ENCODE measurements around the gene TBC1D8. TPM values are rescaled to one million over a fixed set of nuclear protein-coding genes. Genes with fewer than 3 reads are reported as not detected.
A peak's percentile ranks its signal among the peaks of the same experiment; 100 is the strongest.

The TBC1D8 gene
- total and polyA plus RNA-seq, 9 of the 15 experiments (the other 6 are each of a cell fraction or from before 2014, with no cell fraction given) = 0.36 to 1.3 (median 0.82) TPM

DNA sequence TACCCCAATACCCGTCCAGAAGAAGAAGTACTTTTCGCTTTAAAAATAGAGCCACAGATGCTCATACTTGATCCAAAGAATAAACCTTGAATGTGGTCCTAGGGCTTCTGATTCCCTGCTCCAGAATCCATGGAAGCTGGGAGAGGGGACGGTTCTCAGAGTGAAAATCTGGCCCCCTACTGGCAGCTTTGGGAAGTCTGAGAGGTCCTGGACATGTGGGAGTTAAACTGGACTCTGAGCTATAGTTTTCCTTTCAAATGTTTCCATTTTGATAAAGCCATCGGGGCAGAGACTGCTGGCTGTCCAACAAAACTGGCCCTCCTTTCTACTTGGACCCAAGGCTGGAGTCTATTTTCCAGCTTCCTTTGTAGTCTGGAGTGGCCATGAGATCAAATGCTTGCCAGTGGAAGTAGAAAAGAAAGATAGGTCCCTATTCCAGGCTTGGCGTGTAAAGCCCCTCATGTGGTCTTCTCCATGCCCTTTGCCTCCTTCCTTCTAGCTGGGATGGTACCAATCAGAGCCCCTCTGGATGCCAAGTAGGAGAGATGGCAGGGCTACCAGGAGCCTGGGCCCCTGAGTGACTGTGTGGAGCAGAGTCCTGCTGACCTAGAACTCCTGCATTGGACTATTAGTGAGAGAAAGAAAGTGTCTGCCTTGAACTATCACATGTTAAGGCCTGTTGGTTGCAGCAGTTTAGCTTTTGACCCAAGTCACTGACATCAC lies 37.7 kb upstream of the TBC1D8 start:
- Histone ChIP-seq H3K9ac (ENCODE audit: insufficient read depth in 1 of 2, low read depth in 2 of 2, low read length in 2 of 2) (no peak overlapping the region), H2AFZ (ENCODE audit: low read depth, low read length) (no peak overlapping the region), H3K4me2 (ENCODE audit: insufficient read depth, low read length) (no peak overlapping the region), H3K9me1 (ENCODE audit: control insufficient read depth, insufficient read depth, low read length) (no peaks in the 10 kb centered on the region), H3K27ac (ENCODE audit: extremely low read depth, low read depth, low read length) (no peak overlapping the region), H3K9me3 (replicated peaks; ENCODE audit: control insufficient read depth, insufficient read depth, low read depth, low read length) (peaks cover 2% of the 10 kb centered on the region), H3K36me3 (ENCODE audit: control insufficient read depth, insufficient read depth, low read length) (no peaks in the 10 kb centered on the region), H3K79me2 (ENCODE audit: control insufficient read depth, insufficient read depth, low read length) (no peaks in the 10 kb centered on the region), H4K20me1 (replicated peaks; ENCODE audit: control insufficient read depth, insufficient read depth, low read length) (no peaks in the 10 kb centered on the region), H3K27me3 (ENCODE audit: control insufficient read depth in 2 of 2, insufficient read depth in 2 of 2, low read length in 2 of 2) (peaks cover 6 to 8% of the 10 kb centered on the region in 2 experiments; a peak in 3 of 5 replicates), H3K4me3 (no peak overlapping the region), H3K4me1 (replicated peaks in 1 of 2; ENCODE audit: control insufficient read depth in 2 of 2, insufficient read depth in 2 of 2, low read length in 2 of 2) (peaks cover 0 to 3% of the 10 kb centered on the region in 2 experiments; a peak in 1 of 5 replicates)
- in situ Hi-C loops (cut with MboI) (no loop called here), intact Hi-C loops (cut with micrococcal nuclease) (no loop called here)
- ATAC-seq (peak; percentile 88), FAIRE-seq (peak; percentile 48), DNase-seq (ENCODE audit: extremely low read depth in 1 of 4, low spot score in 3 of 4) (peak; percentile 39 to 59 (median 48))
- POLR2A ChIA-PET = interaction anchor here (0.9 kb wide), 1 partner anchor 14 kb away, joined by 3 read pairs; no protein-coding TSS in a partner anchor
- no TSS peak for BruUV-seq (replicated peaks)
- CTCF ChIA-PET (ENCODE audit: low intra/inter-chr PET ratio) = no interaction called here
- WGBS (ENCODE audit: insufficient coverage, low coverage, missing lambda C conversion rate) = 1% methylated on average over 5 of the region's 5 CpGs
- TF ChIP-seq, protein P1, sequence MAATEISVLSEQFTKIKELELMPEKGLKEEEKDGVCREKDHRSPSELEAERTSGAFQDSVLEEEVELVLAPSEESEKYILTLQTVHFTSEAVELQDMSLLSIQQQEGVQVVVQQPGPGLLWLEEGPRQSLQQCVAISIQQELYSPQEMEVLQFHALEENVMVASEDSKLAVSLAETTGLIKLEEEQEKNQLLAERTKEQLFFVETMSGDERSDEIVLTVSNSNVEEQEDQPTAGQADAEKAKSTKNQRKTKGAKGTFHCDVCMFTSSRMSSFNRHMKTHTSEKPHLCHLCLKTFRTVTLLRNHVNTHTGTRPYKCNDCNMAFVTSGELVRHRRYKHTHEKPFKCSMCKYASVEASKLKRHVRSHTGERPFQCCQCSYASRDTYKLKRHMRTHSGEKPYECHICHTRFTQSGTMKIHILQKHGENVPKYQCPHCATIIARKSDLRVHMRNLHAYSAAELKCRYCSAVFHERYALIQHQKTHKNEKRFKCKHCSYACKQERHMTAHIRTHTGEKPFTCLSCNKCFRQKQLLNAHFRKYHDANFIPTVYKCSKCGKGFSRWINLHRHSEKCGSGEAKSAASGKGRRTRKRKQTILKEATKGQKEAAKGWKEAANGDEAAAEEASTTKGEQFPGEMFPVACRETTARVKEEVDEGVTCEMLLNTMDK (IDR thresholded peaks at IDR 0.05; ENCODE audit: borderline replicate concordance, insufficient read depth, low read depth, low read length, poor library complexity, severe bottlenecking) = peak; percentile 48
- no peak for TF ChIP-seq MYC (IDR thresholded peaks at IDR 0.05; ENCODE audit: low read depth, low read length)
- no peak for TF ChIP-seq MYC (CRISPR knock-in tag; IDR thresholded peaks at IDR 0.05; ENCODE audit: borderline replicate concordance, low read depth)
- TF ChIP-seq, protein P2, sequence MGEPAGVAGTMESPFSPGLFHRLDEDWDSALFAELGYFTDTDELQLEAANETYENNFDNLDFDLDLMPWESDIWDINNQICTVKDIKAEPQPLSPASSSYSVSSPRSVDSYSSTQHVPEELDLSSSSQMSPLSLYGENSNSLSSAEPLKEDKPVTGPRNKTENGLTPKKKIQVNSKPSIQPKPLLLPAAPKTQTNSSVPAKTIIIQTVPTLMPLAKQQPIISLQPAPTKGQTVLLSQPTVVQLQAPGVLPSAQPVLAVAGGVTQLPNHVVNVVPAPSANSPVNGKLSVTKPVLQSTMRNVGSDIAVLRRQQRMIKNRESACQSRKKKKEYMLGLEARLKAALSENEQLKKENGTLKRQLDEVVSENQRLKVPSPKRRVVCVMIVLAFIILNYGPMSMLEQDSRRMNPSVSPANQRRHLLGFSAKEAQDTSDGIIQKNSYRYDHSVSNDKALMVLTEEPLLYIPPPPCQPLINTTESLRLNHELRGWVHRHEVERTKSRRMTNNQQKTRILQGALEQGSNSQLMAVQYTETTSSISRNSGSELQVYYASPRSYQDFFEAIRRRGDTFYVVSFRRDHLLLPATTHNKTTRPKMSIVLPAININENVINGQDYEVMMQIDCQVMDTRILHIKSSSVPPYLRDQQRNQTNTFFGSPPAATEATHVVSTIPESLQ (CRISPR knock-in tag; IDR thresholded peaks at IDR 0.05) = no peak
- TF ChIP-seq, protein P3, sequence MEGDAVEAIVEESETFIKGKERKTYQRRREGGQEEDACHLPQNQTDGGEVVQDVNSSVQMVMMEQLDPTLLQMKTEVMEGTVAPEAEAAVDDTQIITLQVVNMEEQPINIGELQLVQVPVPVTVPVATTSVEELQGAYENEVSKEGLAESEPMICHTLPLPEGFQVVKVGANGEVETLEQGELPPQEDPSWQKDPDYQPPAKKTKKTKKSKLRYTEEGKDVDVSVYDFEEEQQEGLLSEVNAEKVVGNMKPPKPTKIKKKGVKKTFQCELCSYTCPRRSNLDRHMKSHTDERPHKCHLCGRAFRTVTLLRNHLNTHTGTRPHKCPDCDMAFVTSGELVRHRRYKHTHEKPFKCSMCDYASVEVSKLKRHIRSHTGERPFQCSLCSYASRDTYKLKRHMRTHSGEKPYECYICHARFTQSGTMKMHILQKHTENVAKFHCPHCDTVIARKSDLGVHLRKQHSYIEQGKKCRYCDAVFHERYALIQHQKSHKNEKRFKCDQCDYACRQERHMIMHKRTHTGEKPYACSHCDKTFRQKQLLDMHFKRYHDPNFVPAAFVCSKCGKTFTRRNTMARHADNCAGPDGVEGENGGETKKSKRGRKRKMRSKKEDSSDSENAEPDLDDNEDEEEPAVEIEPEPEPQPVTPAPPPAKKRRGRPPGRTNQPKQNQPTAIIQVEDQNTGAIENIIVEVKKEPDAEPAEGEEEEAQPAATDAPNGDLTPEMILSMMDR (IDR thresholded peaks at IDR 0.05 in 2 of 3, conservative IDR thresholded peaks at IDR 0.05 in 1 of 3; ENCODE audit: insufficient read depth in 2 of 3, low read depth in 1 of 3, low read length in 3 of 3) = peak; percentile 42 to 66 (median 42); a peak in 5 of 6 replicates
- TF ChIP-seq ZNF436 (CRISPR knock-in tag; IDR thresholded peaks at IDR 0.05) = no peak
- TF ChIP-seq RAD21 (CRISPR knock-in tag; conservative IDR thresholded peaks at IDR 0.05 in 1 of 2, IDR thresholded peaks at IDR 0.05 in 1 of 2) = peak in 1 of 2 experiments; percentile 25; a peak in 1 of 4 replicates

All from K562 (cell line).